C4-2B (cell line): ENCODE results near the gene TMTC2.

Source experiments
- CTCF ChIP-seq: fragments of 450-650 bp; conservative IDR thresholded peaks from 2 replicates; pipeline ENCODE4 v1.5.1; 2017; ENCODE audit warnings: mild to moderate bottlenecking
- ZFX ChIP-seq: fragments of 450-650 bp; IDR thresholded peaks from 2 replicates; pipeline ENCODE4 v1.6.1; 2017

GRCh38 chr12:82896979-82897378 is 210.3 kb downstream of the TMTC2 start:
- peak; percentile 40 for TF ChIP-seq CTCF
- TF ChIP-seq ZFX, result no peak
